ENCODE data around the gene GRIK4. TPM values are rescaled to one million over a fixed set of nuclear protein-coding genes. Genes with fewer than 3 reads are reported as not detected.

The GRIK4 gene
- polyA plus RNA-seq, 1 donor from 2014 or later = 3.4 TPM

GRCh38 chr11:120647681-120648080, 136.1 kb downstream of the GRIK4 start:
- TF ChIP-seq EP300 (conservative IDR thresholded peaks at IDR 0.05; ENCODE audit: poor library complexity, severe bottlenecking) = no peak
- no peak for TF ChIP-seq SMC3 (conservative IDR thresholded peaks at IDR 0.05; ENCODE audit: poor library complexity)
- TF ChIP-seq REST (IDR thresholded peaks at IDR 0.05; ENCODE audit: borderline replicate concordance) = no peak
- TF ChIP-seq EZH2 (IDR thresholded peaks at IDR 0.05; ENCODE audit: borderline replicate concordance, insufficient read depth, low read length, poor library complexity, severe bottlenecking) = no peak
- no peak for TF ChIP-seq MXI1 (conservative IDR thresholded peaks at IDR 0.05; ENCODE audit: poor library complexity, severe bottlenecking)
- Histone ChIP-seq H3K36me3 (ENCODE audit: insufficient read depth, low read length) (no peaks in the 10 kb centered on the region), H3K4me3 (ENCODE audit: low read length) (no peak overlapping the region), H3K79me2 (replicated peaks; ENCODE audit: insufficient read depth, low read length) (no peaks in the 10 kb centered on the region), H3K4me2 (ENCODE audit: low read length) (no peak overlapping the region), H4K20me1 (ENCODE audit: insufficient read depth) (no peaks in the 10 kb centered on the region), H2AFZ (ENCODE audit: low read depth, low read length) (no peak overlapping the region), H3F3A (ENCODE audit: insufficient read depth, low read length, poor library complexity, severe bottlenecking) (no peaks in the 10 kb centered on the region), H3K27me3 (ENCODE audit: insufficient read depth, low read depth, low read length) (no peaks in the 10 kb centered on the region), H3K9ac (ENCODE audit: low read length) (no peak overlapping the region), H3K9me2 (ENCODE audit: insufficient read depth, low read length) (no peaks in the 10 kb centered on the region), H3K27ac (ENCODE audit: low read length) (no peak overlapping the region), H3K9me3 (ENCODE audit: low read length) (no peaks in the 10 kb centered on the region)

- Histone ChIP-seq H3K36me3 (ENCODE audit: insufficient read depth, low read length) (no peaks in the 10 kb centered on the region), H3K4me2 (ENCODE audit: low read length) (no peak overlapping the region), H3K27me3 (ENCODE audit: insufficient read depth, low read depth, low read length) (no peaks in the 10 kb centered on the region), H3K79me2 (replicated peaks; ENCODE audit: insufficient read depth, low read length) (no peaks in the 10 kb centered on the region), H3K27ac (ENCODE audit: low read length) (no peak overlapping the region), H3K9me2 (ENCODE audit: insufficient read depth, low read length) (no peaks in the 10 kb centered on the region), H3K9ac (ENCODE audit: low read length) (no peak overlapping the region), H4K20me1 (ENCODE audit: insufficient read depth) (no peaks in the 10 kb centered on the region), H2AFZ (ENCODE audit: low read depth, low read length) (no peak overlapping the region), H3F3A (ENCODE audit: insufficient read depth, low read length, poor library complexity, severe bottlenecking) (no peaks in the 10 kb centered on the region), H3K9me3 (ENCODE audit: low read length) (no peaks in the 10 kb centered on the region), H3K4me3 (ENCODE audit: low read length) (no peak overlapping the region)
- TF ChIP-seq POLR2AphosphoS5 (IDR thresholded peaks at IDR 0.05) (no peak), RAD21 (conservative IDR thresholded peaks at IDR 0.05) (no peak), MXI1 (conservative IDR thresholded peaks at IDR 0.05; ENCODE audit: poor library complexity, severe bottlenecking) (no peak), TAF1 (IDR thresholded peaks at IDR 0.05; ENCODE audit: low read depth) (no peak), EZH2 (IDR thresholded peaks at IDR 0.05; ENCODE audit: borderline replicate concordance, insufficient read depth, low read length, poor library complexity, severe bottlenecking) (no peak)
These were observed 137.2 kb downstream of the GRIK4 start for GRCh38 chr11:120648771-120649170.

GRCh38 chr11:120649316-120649715, 137.8 kb downstream of the GRIK4 start:
- H3K79me2 ChIP-seq (replicated peaks; ENCODE audit: insufficient read depth, low read length) = no peaks in the 10 kb centered on the region
- no peaks in the 10 kb centered on the region for H3K36me3 ChIP-seq (ENCODE audit: insufficient read depth, low read length)
- H3K4me3 ChIP-seq (ENCODE audit: low read length) = no peak overlapping the region
- no peak for TF ChIP-seq MXI1 (conservative IDR thresholded peaks at IDR 0.05; ENCODE audit: poor library complexity, severe bottlenecking)
- no peak for TF ChIP-seq REST (IDR thresholded peaks at IDR 0.05; ENCODE audit: borderline replicate concordance)
- TF ChIP-seq EP300 (conservative IDR thresholded peaks at IDR 0.05; ENCODE audit: poor library complexity, severe bottlenecking) = no peak
- TF ChIP-seq RAD21 (conservative IDR thresholded peaks at IDR 0.05) = no peak
- TF ChIP-seq EZH2 (IDR thresholded peaks at IDR 0.05; ENCODE audit: borderline replicate concordance, insufficient read depth, low read length, poor library complexity, severe bottlenecking) = no peak
- TF ChIP-seq POLR2AphosphoS5 (IDR thresholded peaks at IDR 0.05) = no peak
- TF ChIP-seq SMC3 (conservative IDR thresholded peaks at IDR 0.05; ENCODE audit: poor library complexity) = no peak
- TF ChIP-seq TAF1 (IDR thresholded peaks at IDR 0.05; ENCODE audit: low read depth) = no peak
- no peak for TF ChIP-seq CTCF (IDR thresholded peaks at IDR 0.05; ENCODE audit: poor library complexity, severe bottlenecking)
- no peaks in the 10 kb centered on the region for H3K9me2 ChIP-seq (ENCODE audit: insufficient read depth, low read length)
- H3K27ac ChIP-seq (ENCODE audit: low read length) = no peak overlapping the region
- no peak overlapping the region for H3K4me2 ChIP-seq (ENCODE audit: low read length)
- H4K20me1 ChIP-seq (ENCODE audit: insufficient read depth) = no peaks in the 10 kb centered on the region
- H3K9me3 ChIP-seq (ENCODE audit: low read length) = no peaks in the 10 kb centered on the region
- H2AFZ ChIP-seq (ENCODE audit: low read depth, low read length) = no peak overlapping the region
- no peaks in the 10 kb centered on the region for H3K27me3 ChIP-seq (ENCODE audit: insufficient read depth, low read depth, low read length)
- H3F3A ChIP-seq (ENCODE audit: insufficient read depth, low read length, poor library complexity, severe bottlenecking) = no peaks in the 10 kb centered on the region
- H3K9ac ChIP-seq (ENCODE audit: low read length) = no peak overlapping the region

Data from neural cell (in vitro differentiated cells).